Stimulated activated CD4-positive, alpha-beta T cell treated with anti-CD3 and anti-CD28 coated beads, Interleukin-15, amount 100 ng/mL, for 24 hours (primary cell): ENCODE measurements around the gene TMTC4.
"Not testable (repeated sequence)": the region's sequence is repeated elsewhere in the genome, so short reads cannot be mapped to it uniquely, and the experiment has no call there.

Source experiments
- DNase-seq: peaks from one replicate; pipeline ENCODE4 v3.0.0-alpha.2; 2020

Gene TMTC4

DNA sequence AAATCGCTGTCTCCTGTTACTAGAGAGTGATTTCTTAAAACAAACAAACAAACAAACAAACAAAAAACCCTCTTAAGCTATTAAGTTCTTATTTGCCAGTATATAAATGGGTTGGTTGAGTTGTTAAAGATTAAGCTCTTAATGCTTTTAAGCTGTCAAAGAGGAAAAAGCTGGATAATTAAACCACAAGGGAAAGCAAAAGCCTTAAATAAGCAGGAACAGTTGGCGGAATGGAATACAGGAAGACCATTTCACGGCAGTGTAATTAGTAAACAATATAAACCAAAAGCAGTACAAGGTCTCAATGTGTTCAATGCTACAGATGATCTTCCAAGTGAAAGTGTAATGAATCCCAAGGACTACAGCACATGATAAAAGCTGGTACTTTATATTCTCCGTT lies 53.8 kb downstream of the TMTC4 start:
- DNase-seq: no peak

DNA sequence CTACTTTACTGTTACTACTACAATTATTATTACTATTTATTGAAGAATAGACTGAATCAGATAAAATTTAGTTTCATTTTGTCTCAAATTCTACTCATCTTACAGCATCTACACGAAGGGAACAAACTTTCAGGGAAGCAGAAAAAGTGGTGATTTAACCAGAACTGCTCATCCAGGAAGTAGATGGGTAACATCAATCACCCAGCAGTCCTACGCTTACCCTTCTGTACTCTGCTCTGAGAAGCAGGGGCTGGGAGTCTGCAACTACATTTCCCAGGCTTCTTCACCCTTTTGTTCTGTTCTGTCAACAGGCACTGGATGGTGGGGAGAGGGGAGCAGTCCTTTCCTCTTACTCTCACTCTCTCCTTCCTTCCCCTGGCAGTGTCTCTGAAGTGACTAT lies 54.7 kb downstream of the TMTC4 start:
- no peak for DNase-seq

DNA sequence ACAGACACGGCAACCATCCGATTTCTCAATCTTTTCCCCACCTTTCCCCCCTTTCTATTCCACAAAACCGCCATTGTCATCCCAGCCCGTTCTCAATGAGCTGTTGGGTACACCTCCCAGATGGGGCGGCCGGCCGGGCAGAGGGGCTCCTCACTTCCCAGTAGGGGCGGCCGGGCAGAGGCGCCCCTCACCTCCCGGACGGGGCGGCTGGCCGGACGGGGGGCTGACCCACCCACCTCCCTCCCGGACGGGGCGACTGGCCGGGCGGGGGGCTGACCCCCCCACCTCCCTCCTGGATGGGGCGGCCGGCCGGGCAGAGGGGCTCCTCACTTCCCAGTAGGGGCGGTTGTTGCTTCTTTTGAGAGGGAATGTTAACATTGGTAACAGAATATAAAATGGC lies 55.7 kb downstream of the TMTC4 start:
- not testable (repeated sequence) for DNase-seq

DNA sequence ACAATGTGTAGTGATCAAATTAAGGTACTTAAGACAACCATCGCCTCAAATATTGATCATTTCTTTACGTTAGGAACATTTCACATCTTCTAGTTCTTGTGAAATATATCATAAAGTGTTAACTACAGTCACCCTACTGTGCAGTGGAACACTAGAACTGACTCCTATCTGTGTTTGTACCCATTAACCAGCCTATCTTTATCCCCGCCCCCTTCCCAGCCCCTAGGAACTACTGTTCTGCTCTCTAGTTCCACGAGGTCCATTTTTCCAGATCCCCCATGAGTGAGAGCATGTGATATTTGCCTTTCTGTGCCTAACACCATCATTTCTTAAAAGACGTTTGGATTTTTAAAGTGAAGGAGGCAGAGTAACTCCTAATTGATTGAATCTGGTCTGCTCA lies 61.6 kb downstream of the TMTC4 start:
- DNase-seq: no peak

- no peak for DNase-seq
These were observed 62.7 kb downstream of the TMTC4 start for GRCh38 chr13:100611678-100612492.

GRCh38 chr13:100610391-100611347 lies 63.9 kb downstream of the TMTC4 start:
- no peak for DNase-seq

DNA sequence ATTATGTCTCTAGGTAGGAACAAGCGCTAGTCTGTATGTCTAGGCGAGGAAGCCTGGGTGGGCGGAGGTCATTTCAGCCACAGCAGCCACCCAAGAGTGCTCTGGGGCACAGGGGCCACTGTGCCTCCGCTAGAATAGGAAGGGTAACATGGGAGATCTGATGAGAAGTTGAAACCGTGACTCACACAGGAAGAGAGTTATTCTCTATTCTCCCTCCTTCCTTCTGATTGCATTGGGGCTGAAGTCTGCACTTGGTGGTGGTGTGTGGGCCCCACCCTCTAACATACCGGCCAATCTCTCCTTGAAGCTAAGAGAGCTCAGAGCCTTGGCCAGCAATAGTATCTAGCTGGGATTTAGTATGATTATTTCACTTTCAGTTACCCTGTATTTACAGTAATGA lies 65.7 kb downstream of the TMTC4 start:
- peak; percentile 32 for DNase-seq

- no peak for DNase-seq
These were observed 66.1 kb downstream of the TMTC4 start for GRCh38 chr13:100608489-100608888.

GRCh38 chr13:100604918-100605710 lies 69.5 kb downstream of the TMTC4 start:
- no peak for DNase-seq

- no peak for DNase-seq
These were observed 72.0 kb downstream of the TMTC4 start for GRCh38 chr13:100602493-100603111.

DNA sequence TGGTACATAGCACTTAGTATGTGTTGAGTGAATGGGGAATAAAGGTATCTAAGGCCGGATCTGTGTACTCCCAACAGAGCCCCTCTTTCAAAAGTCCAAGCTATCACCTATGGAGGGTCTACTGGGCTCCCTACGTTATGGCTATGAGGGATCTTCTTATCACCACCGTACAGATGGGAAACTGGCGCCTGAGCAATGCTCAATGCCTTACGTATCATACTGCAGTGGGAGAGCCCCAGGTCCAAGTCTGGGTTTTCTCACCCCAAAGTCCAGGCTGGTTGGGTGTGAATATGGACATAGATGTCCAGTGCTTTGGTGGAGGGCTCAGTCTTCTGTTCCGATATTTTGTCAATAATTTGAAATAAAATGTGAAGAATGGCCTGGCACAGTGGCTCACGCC lies 72.9 kb downstream of the TMTC4 start:
- no peak for DNase-seq

DNA sequence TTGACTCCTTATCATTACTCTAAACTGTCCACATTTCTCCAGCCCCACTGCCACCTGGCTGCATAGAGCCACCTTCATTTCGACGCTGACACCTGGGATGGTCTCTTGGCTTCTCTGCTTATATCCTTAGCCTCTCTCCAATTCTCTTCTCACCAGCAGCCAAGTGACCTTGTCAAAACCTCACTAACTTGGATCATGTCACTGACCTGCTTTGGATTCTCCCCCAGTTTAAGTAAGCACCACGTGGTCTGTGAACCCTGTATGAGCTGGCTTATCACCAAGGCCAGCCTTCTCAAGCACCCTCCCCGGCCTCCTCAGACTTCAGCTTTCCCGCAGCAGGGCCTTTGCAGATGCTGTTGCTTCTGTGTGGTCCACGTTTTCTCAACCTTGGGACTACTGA lies 73.7 kb downstream of the TMTC4 start:
- no peak for DNase-seq

DNA sequence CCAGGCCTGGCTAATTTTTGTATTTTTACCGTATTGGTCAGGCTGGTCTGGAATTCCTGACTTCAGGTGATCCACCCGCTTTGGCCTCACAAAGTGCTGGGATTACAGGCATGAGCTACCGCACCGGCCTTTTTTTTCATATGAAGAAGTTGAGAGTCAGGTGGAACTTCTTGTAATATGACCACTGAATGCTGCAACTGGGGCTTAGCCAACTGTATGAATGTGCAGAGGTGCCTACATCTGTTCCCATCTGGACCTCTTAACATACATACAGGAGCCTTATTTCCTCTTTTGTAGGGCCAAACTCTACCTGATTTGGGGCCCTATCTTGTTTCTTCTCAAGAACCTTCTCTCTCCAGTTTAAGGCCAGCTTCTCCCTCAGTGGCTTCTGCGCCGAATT lies 74.1 kb downstream of the TMTC4 start:
- DNase-seq: no peak

- DNase-seq: no peak
These were observed 77.3 kb downstream of the TMTC4 start for GRCh38 chr13:100597253-100597652.

DNA sequence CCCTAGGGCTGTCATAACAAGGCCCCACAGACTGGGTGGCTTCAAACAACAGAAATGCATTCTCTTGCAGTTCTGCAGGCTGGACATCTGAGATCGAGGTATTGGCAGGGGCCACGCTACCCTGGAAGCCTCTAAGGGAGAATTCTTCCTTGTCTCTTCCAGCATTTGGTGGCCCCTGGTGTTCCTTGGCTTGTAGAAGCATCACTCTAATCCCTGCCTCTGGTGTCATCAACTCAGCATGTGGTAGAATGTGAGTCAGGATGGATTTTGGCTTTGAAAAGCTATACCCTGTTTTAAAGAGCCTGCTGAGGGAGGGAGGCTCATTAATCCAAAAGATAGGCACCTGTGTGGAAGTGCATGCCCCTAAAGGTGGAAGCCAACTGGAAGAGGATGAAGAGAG lies 78.1 kb downstream of the TMTC4 start:
- no peak for DNase-seq

- no peak for DNase-seq
These were observed 79.9 kb downstream of the TMTC4 start for GRCh38 chr13:100594731-100595130.

DNA sequence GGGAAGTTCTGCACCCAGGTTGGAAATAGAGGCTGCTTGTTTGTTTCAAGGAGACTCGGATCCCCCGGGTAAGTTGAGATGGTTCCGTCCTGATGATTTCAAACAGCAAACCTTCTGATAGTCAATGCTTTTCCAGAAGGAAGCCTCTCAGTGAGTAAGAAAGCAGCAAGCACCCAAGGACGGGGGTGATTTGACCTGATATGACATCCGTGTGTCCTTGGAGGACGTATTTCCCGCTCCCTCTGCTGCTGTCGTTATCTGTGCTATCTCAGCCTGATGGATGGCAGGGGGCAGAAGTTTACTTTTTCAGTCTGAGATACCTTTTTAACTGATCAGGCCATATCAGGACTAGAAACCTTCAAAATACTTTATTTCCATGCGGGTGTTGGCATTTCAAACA lies 80.3 kb downstream of the TMTC4 start:
- no peak for DNase-seq

- no peak for DNase-seq
These were observed 85.3 kb downstream of the TMTC4 start for GRCh38 chr13:100589178-100589725.

GRCh38 chr13:100588331-100589177 lies 86.0 kb downstream of the TMTC4 start, which contains the start of gene GGACT:
TSS of gene GGACT (minus strand) at chr13:100588789. CDS start at chr13:100532591, 56,198 bp downstream.
- DNase-seq: peak; percentile 90

GRCh38 chr13:100584896-100585295 lies 89.7 kb downstream of the TMTC4 start:
- peak; percentile 19 for DNase-seq

GRCh38 chr13:100581504-100581903 lies 93.1 kb downstream of the TMTC4 start:
- no peak for DNase-seq
